K562 (cell line): ENCODE results near the gene UBAP1L. TPM values are rescaled to one million over a fixed set of nuclear protein-coding genes. Genes with fewer than 3 reads are reported as not detected.

ENCODE experiments used
- ATAC-seq: fragments of 200-7000 bp; cut with Tn5 transposase; 3 replicates; pipeline ENCODE4 v1.9.1; 2020; ENCODE audit warnings: moderate library complexity
- BruUV-seq: library from RNA; stranded (reverse); fragments of 400-500 nt; replicated peaks from 2 replicates; lab custom pipeline; 2021; lab: Mats Ljungman, UMichigan
- CTCF ChIA-PET: fragments of 300-600 bp; formaldehyde crosslinking; extraction: SDS; loops from one replicate; lab custom pipeline; 2021; ENCODE audit warnings: low intra/inter-chr PET ratio; lab: Yijun Ruan, JAX
- POLR2A ChIA-PET: fragments of 300-600, 350-650 bp; sonication (Branson Sonifier 250); formaldehyde crosslinking; extraction: SDS; loops from one replicate; lab custom pipeline; 2021; ENCODE audit warnings: antibody characterized with exemption, inconsistent platforms; lab: Yijun Ruan, JAX
- DNase-seq, 4 experiments: peaks; one replicate each; pipeline versions ENCODE4 v3.0.0 to v3.0.0-alpha.2; 2011 to 2018; ENCODE audit warnings: low spot score in 3 of 4, mixed read lengths in 3 of 4; ENCODE audit errors: extremely low read depth in 1 of 4
- FAIRE-seq: peaks from 2 replicates; lab custom pipeline; 2011; peaks lifted over from hg19 to GRCh38; lab: Jason Lieb, UNC
- H2AFZ ChIP-seq: 2 replicates; pipeline ENCODE4 v1.6.0; 2011; ENCODE audit warnings: low read depth, low read length, control low read depth, inconsistent platforms
- H3K27ac ChIP-seq: fragments of 200-600 bp; 3 replicates; pipeline ENCODE4 v1.8.0; 2011; ENCODE audit warnings: low read depth, mild to moderate bottlenecking, control low read depth, inconsistent platforms, low read length, moderate library complexity, mixed read lengths; ENCODE audit errors: extremely low read depth
- H3K27me3 ChIP-seq, 2 experiments: fragments of 300-600 bp in 1 of 2; 2 replicates in 1 of 2; 3 replicates in 1 of 2; pipeline versions ENCODE4 v1.6.0 to v1.8.0; 2011; ENCODE audit warnings: inconsistent platforms in 2 of 2, low read length in 2 of 2, mild to moderate bottlenecking in 1 of 2, mixed read lengths in 1 of 2, moderate library complexity in 1 of 2; ENCODE audit not compliant: control insufficient read depth in 2 of 2, insufficient read depth in 2 of 2
- H3K36me3 ChIP-seq: fragments of 300-600 bp; 3 replicates; pipeline ENCODE4 v1.8.0; 2011; ENCODE audit warnings: mild to moderate bottlenecking, low read length, inconsistent platforms; ENCODE audit not compliant: control insufficient read depth, insufficient read depth
- H3K4me1 ChIP-seq, 2 experiments: fragments of 200-600 bp in 1 of 2; replicated peaks in 1 of 2; 2 replicates in 1 of 2; 3 replicates in 1 of 2; pipeline versions ENCODE4 v1.5.1 to v1.8.0; 2011; ENCODE audit warnings: inconsistent platforms in 2 of 2, low read length in 2 of 2, mild to moderate bottlenecking in 1 of 2, mixed read lengths in 1 of 2, moderate library complexity in 1 of 2; ENCODE audit not compliant: control insufficient read depth in 2 of 2, insufficient read depth in 2 of 2
- H3K4me2 ChIP-seq: 2 replicates; pipeline ENCODE4 v1.6.1; 2011; ENCODE audit warnings: low read length, control low read depth, inconsistent platforms, mixed read lengths; ENCODE audit not compliant: insufficient read depth
- H3K4me3 ChIP-seq: fragments of 200-600 bp; sonication (generic), shearing (Covaris generic); 2 replicates; pipeline ENCODE4 v1.5.1; 2016; ENCODE audit warnings: control low read depth, inconsistent platforms
- H3K79me2 ChIP-seq: fragments of 200-600 bp; 3 replicates; pipeline ENCODE4 v1.8.0; 2011; ENCODE audit warnings: low read length, inconsistent platforms; ENCODE audit not compliant: control insufficient read depth, insufficient read depth
- H3K9ac ChIP-seq, 2 experiments: 2 replicates each; pipeline versions ENCODE4 v1.6.0 to v1.6.1; 2011; ENCODE audit warnings: low read depth in 2 of 2, low read length in 2 of 2, control low read depth in 1 of 2, inconsistent platforms in 1 of 2, mild to moderate bottlenecking in 1 of 2, mixed read lengths in 1 of 2; ENCODE audit not compliant: insufficient read depth in 1 of 2
- H3K9me1 ChIP-seq: one replicate; pipeline ENCODE4 v1.6.0; 2011; ENCODE audit warnings: inconsistent platforms, mild to moderate bottlenecking, low read length, moderate library complexity; ENCODE audit not compliant: control insufficient read depth, insufficient read depth
- H3K9me3 ChIP-seq: replicated peaks from 2 replicates; pipeline ENCODE4 v1.5.1; 2011; ENCODE audit warnings: low read depth, low read length, inconsistent platforms; ENCODE audit not compliant: control insufficient read depth, insufficient read depth
- H4K20me1 ChIP-seq: replicated peaks from 2 replicates; pipeline ENCODE4 v1.6.1; 2011; ENCODE audit warnings: low read length, inconsistent platforms, mixed read lengths; ENCODE audit not compliant: control insufficient read depth, insufficient read depth
- BHLHE40 ChIP-seq: IDR thresholded peaks from 2 replicates; pipeline ENCODE4 v1.6.1; 2011; ENCODE audit warnings: low read length, improper control_type of control experiment
- E2F6 ChIP-seq, 2 experiments: IDR thresholded peaks; 2 replicates each; pipeline ENCODE4 v1.6.1; 2011; ENCODE audit warnings: borderline replicate concordance in 1 of 2, control low read depth in 1 of 2, low read depth in 1 of 2, low read length in 1 of 2, mild to moderate bottlenecking in 1 of 2, mixed read lengths in 1 of 2, moderate library complexity in 1 of 2; ENCODE audit not compliant: insufficient read depth in 1 of 2, insufficient read length in 1 of 2, poor library complexity in 1 of 2, severe bottlenecking in 1 of 2; ENCODE audit errors: extremely low read depth in 1 of 2
- NELFE ChIP-seq: IDR thresholded peaks from 2 replicates; pipeline ENCODE4 v1.6.1; 2011; ENCODE audit warnings: mild to moderate bottlenecking; ENCODE audit not compliant: insufficient read depth, insufficient read length
- TGIF2 ChIP-seq: sonication (generic); formaldehyde crosslinking; IDR thresholded peaks from 2 replicates; pipeline ENCODE4 v1.8.1; 2022; ENCODE audit warnings: mild to moderate bottlenecking, missing genetic modification reagents, moderate library complexity
- ZNF282 ChIP-seq: sonication (generic); formaldehyde crosslinking; IDR thresholded peaks from 2 replicates; pipeline ENCODE4 v1.8.1; 2023; ENCODE audit warnings: missing genetic modification reagents
- ZNF717 ChIP-seq: fragments of 250-450 bp; sonication (Bioruptor Pico); IDR thresholded peaks from 2 replicates; pipeline ENCODE4 v1.5.0; 2021
- WGBS: fragments of 100-300 bp; shearing (Covaris generic); methylation state at CpG from one replicate; pipeline ENCODE4 v1.1.6; 2016; ENCODE audit warnings: low coverage, mixed read lengths; ENCODE audit not compliant: insufficient coverage; ENCODE audit errors: missing lambda C conversion rate; 5-methylcytosine and 5-hydroxymethylcytosine counted together
- in situ Hi-C: fragments of 300-500 bp; cut with MboI; formaldehyde crosslinking; loops from 4 replicates; pipeline ENCODE4 v1.15.0; 2018; ENCODE audit warnings: inconsistent platforms, mixed read lengths
- intact Hi-C: fragments of 100-400 bp; cut with micrococcal nuclease; formaldehyde crosslinking; loops from 2 replicates; pipeline ENCODE4 v1.14.2; 2022
- polyA plus RNA-seq, 8 experiments: library from polyadenylated mRNA; depleted of rRNA in 4 of 8; stranded (reverse) in 5 of 8; unstranded in 3 of 8; fragments of >200 nt; fragmentation: Nextera tagmentation in 2 of 8; fragmentation: Illumina TruSeq in 1 of 8; extraction: Ambion mirVana in 2 of 8; extraction: Trizol in 1 of 8; gene quantifications; 2 replicates each; pipeline versions ENCODE4 v1.2.1 to v1.2.3, GENCODE V29; 2011 to 2014; ENCODE audit warnings: inconsistent platforms in 1 of 8, missing spikeins in 1 of 8
- total RNA-seq, 7 experiments: library from RNA; depleted of rRNA in 6 of 7; stranded (reverse); fragments of >200 nt in 6 of 7; fragmentation: Illumina TruSeq in 2 of 7; extraction: Trizol in 2 of 7; gene quantifications; 2 replicates each; pipeline versions ENCODE4 v1.2.1 to v1.2.3, GENCODE V29; 2011 to 2021; ENCODE audit warnings: low replicate concordance in 1 of 7
- TF ChIP-seq, protein P1 (sequence below): fragments of 250-450 bp; sonication (Bioruptor Pico); IDR thresholded peaks from 2 replicates; pipeline ENCODE4 v1.4.0; 2020; ENCODE audit warnings: mild to moderate bottlenecking, moderate library complexity, borderline replicate concordance

The UBAP1L gene
- total and polyA plus RNA-seq, 9 of the 15 experiments (the other 6 are each of a cell fraction or from before 2014, with no cell fraction given): 0.16 to 0.71 (median 0.41) TPM; not detected in 2

GRCh38 chr15:65091946-65092770 is 22.8 kb downstream of the UBAP1L start:
- no peak for TF ChIP-seq E2F6 (IDR thresholded peaks at IDR 0.05; ENCODE audit: borderline replicate concordance in 1 of 2, extremely low read depth in 1 of 2, insufficient read depth in 1 of 2, insufficient read length in 1 of 2, low read depth in 1 of 2, low read length in 1 of 2, poor library complexity in 1 of 2, severe bottlenecking in 1 of 2)
- TF ChIP-seq BHLHE40: no peak
- no peak for TF ChIP-seq NELFE
- no peak for TF ChIP-seq ZNF282
- no peak for TF ChIP-seq TGIF2
- no peak for TF ChIP-seq ZNF717 (CRISPR knock-in tag)
- TF ChIP-seq, protein P1, sequence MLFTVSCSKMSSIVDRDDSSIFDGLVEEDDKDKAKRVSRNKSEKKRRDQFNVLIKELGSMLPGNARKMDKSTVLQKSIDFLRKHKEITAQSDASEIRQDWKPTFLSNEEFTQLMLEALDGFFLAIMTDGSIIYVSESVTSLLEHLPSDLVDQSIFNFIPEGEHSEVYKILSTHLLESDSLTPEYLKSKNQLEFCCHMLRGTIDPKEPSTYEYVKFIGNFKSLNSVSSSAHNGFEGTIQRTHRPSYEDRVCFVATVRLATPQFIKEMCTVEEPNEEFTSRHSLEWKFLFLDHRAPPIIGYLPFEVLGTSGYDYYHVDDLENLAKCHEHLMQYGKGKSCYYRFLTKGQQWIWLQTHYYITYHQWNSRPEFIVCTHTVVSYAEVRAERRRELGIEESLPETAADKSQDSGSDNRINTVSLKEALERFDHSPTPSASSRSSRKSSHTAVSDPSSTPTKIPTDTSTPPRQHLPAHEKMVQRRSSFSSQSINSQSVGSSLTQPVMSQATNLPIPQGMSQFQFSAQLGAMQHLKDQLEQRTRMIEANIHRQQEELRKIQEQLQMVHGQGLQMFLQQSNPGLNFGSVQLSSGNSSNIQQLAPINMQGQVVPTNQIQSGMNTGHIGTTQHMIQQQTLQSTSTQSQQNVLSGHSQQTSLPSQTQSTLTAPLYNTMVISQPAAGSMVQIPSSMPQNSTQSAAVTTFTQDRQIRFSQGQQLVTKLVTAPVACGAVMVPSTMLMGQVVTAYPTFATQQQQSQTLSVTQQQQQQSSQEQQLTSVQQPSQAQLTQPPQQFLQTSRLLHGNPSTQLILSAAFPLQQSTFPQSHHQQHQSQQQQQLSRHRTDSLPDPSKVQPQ: no peak
- DNase-seq: no peak
- no peaks in the 10 kb centered on the region; a peak in 2 of 5 replicates for H3K27me3 ChIP-seq
- no peaks in the 10 kb centered on the region for H3K9me3 ChIP-seq
- H3K79me2 ChIP-seq: no peaks in the 10 kb centered on the region
- intact Hi-C loops: no loop called here
- in situ Hi-C loops: no loop called here
- no peak overlapping the region for H3K4me3 ChIP-seq
- H3K4me2 ChIP-seq: no peak overlapping the region
- FAIRE-seq: no peak
- H3K36me3 ChIP-seq: no peaks in the 10 kb centered on the region
- CTCF ChIA-PET: interaction anchor here (0.6 kb wide), 1 partner anchor 293 kb away, joined by 3 read pairs; no protein-coding TSS in a partner anchor
- H2AFZ ChIP-seq: no peak overlapping the region
- H3K4me1 ChIP-seq: peaks cover 0 to 8% of the 10 kb centered on the region in 2 experiments; a peak in 1 of 5 replicates
- no peak overlapping the region for H3K9ac ChIP-seq
- no TSS peak for BruUV-seq
- H3K9me1 ChIP-seq: no peaks in the 10 kb centered on the region
- no peaks in the 10 kb centered on the region for H4K20me1 ChIP-seq
- H3K27ac ChIP-seq: no peak overlapping the region
- POLR2A ChIA-PET: interaction anchor here (1.3 kb wide), 1 partner anchor 9 kb away, joined by 3 read pairs; no protein-coding TSS in a partner anchor
- WGBS: 40% methylated on average over 12 of the region's 12 CpGs
- ATAC-seq: no peak
